IMR-90 (cell line): ENCODE data around the gene TBC1D10A. TPM values are rescaled to one million over a fixed set of nuclear protein-coding genes. Genes with fewer than 3 reads are reported as not detected.
A peak's percentile ranks its signal among the peaks of the same experiment; 100 is the strongest.

Experiments
- ATAC-seq: fragments of 200-7000 bp; cut with Tn5 transposase; 2 replicates; pipeline ENCODE4 v1.9.1; 2020; ENCODE audit warnings: low read depth, mild to moderate bottlenecking, moderate library complexity
- BruUV-seq: library from RNA; stranded (reverse); fragments of 400-500 nt; replicated peaks from 2 replicates; lab custom pipeline; 2021; lab: Mats Ljungman, UMichigan
- CTCF ChIA-PET: fragments of 300-600 bp; formaldehyde crosslinking; extraction: SDS; loops from one replicate; lab custom pipeline; 2021; ENCODE audit warnings: antibody characterized with exemption; lab: Yijun Ruan, JAX
- POLR2A ChIA-PET: fragments of 300-600 bp; sonication (Branson Sonifier 250); formaldehyde crosslinking; loops from one replicate; lab custom pipeline; 2022; ENCODE audit warnings: antibody characterized with exemption; ENCODE audit not compliant: unreplicated experiment; lab: Charles Lee
- DNase-seq: peaks from one replicate; pipeline ENCODE4 v3.0.0; 2013
- H2AFZ ChIP-seq: replicated peaks from 2 replicates; pipeline ENCODE3; 2013; ENCODE audit warnings: low read length, mild to moderate bottlenecking; ENCODE audit not compliant: poor library complexity
- H2AK5ac ChIP-seq: 2 replicates; pipeline ENCODE4 v1.6.1; 2013; ENCODE audit warnings: low read depth, low read length, inconsistent platforms
- H2AK9ac ChIP-seq: replicated peaks from 2 replicates; pipeline ENCODE3; 2013; ENCODE audit warnings: mild to moderate bottlenecking, low read depth, low read length, moderate library complexity; ENCODE audit not compliant: poor library complexity
- H2BK120ac ChIP-seq: 2 replicates; pipeline ENCODE4 v1.6.1; 2013; ENCODE audit warnings: low read depth, low read length, inconsistent platforms
- H2BK15ac ChIP-seq: 3 replicates; pipeline ENCODE4 v1.6.1; 2013; ENCODE audit warnings: low read depth, low read length, inconsistent platforms
- H2BK20ac ChIP-seq: 2 replicates; pipeline ENCODE4 v1.6.1; 2013; ENCODE audit warnings: low read depth, mild to moderate bottlenecking, inconsistent platforms, low read length, moderate library complexity
- H2BK5ac ChIP-seq: 2 replicates; pipeline ENCODE4 v1.6.1; 2013; ENCODE audit warnings: mild to moderate bottlenecking, low read depth, low read length, inconsistent platforms; ENCODE audit not compliant: poor library complexity, severe bottlenecking
- H3K14ac ChIP-seq: replicated peaks from 2 replicates; pipeline ENCODE4 v1.6.1; 2013; ENCODE audit warnings: low read depth, low read length, inconsistent platforms
- H3K18ac ChIP-seq: 2 replicates; pipeline ENCODE4 v1.6.1; 2013; ENCODE audit warnings: low read depth, low read length, control low read depth
- H3K23ac ChIP-seq: 2 replicates; pipeline ENCODE4 v1.6.1; 2013; ENCODE audit warnings: low read depth, low read length, inconsistent platforms
- H3K27ac ChIP-seq: 2 replicates; pipeline ENCODE4 v1.5.1; 2013; ENCODE audit warnings: mild to moderate bottlenecking, control low read depth, low read length; ENCODE audit not compliant: insufficient read depth
- H3K27me3 ChIP-seq: 2 replicates; pipeline ENCODE4 v1.6.1; 2013; ENCODE audit warnings: low read length; ENCODE audit not compliant: control insufficient read depth, insufficient read depth
- H3K36me3 ChIP-seq: 2 replicates; pipeline ENCODE4 v1.6.1; 2013; ENCODE audit warnings: low read length, mixed read lengths; ENCODE audit not compliant: control insufficient read depth, insufficient read depth
- H3K4ac ChIP-seq: 2 replicates; pipeline ENCODE4 v1.6.1; 2013; ENCODE audit warnings: low read depth, low read length, inconsistent platforms
- H3K4me1 ChIP-seq: 2 replicates; pipeline ENCODE4 v1.6.1; 2013; ENCODE audit warnings: low read length, mixed read lengths; ENCODE audit not compliant: control insufficient read depth, insufficient read depth
- H3K4me2 ChIP-seq: 2 replicates; pipeline ENCODE4 v1.6.1; 2013; ENCODE audit warnings: low read depth, mild to moderate bottlenecking, control low read depth, low read length, moderate library complexity
- H3K4me3 ChIP-seq: 2 replicates; pipeline ENCODE4 v1.5.1; 2013; ENCODE audit warnings: low read depth, mild to moderate bottlenecking, control low read depth, low read length, moderate library complexity; ENCODE audit not compliant: insufficient read depth
- H3K56ac ChIP-seq: 2 replicates; pipeline ENCODE4 v1.6.1; 2013; ENCODE audit warnings: low read length, inconsistent platforms; ENCODE audit not compliant: insufficient read depth; ENCODE audit errors: extremely low read depth
- H3K79me1 ChIP-seq, 2 experiments: 2 replicates each; pipeline ENCODE4 v1.6.1; 2013; ENCODE audit warnings: low read length in 2 of 2, inconsistent platforms in 1 of 2, low read depth in 1 of 2
- H3K9ac ChIP-seq: 2 replicates; pipeline ENCODE4 v1.6.1; 2013; ENCODE audit warnings: low read depth, low read length, control low read depth
- H3K9me1 ChIP-seq: 2 replicates; pipeline ENCODE4 v1.6.1; 2013; ENCODE audit warnings: low read length, inconsistent platforms; ENCODE audit not compliant: insufficient read depth
- H3K9me3 ChIP-seq: 2 replicates; pipeline ENCODE4 v1.6.1; 2013; ENCODE audit warnings: low read length; ENCODE audit not compliant: control insufficient read depth, insufficient read depth
- H4K20me1 ChIP-seq: 2 replicates; pipeline ENCODE4 v1.6.1; 2013; ENCODE audit warnings: low read length, inconsistent platforms; ENCODE audit not compliant: insufficient read depth
- H4K5ac ChIP-seq: 2 replicates; pipeline ENCODE4 v1.6.1; 2013; ENCODE audit warnings: mild to moderate bottlenecking, low read depth, low read length, control low read depth
- H4K8ac ChIP-seq, 2 experiments: 2 replicates each; pipeline ENCODE4 v1.6.1; 2013; ENCODE audit warnings: low read depth in 2 of 2, low read length in 2 of 2, control low read depth in 1 of 2, inconsistent platforms in 1 of 2
- H4K91ac ChIP-seq: 2 replicates; pipeline ENCODE4 v1.6.1; 2013; ENCODE audit warnings: low read depth, low read length, inconsistent platforms; ENCODE audit not compliant: insufficient read depth
- BHLHE40 ChIP-seq: fragments of 150-350 bp; IDR thresholded peaks from 2 replicates; pipeline ENCODE4 v1.6.1; 2016; ENCODE audit warnings: mild to moderate bottlenecking, low read depth, low read length
- CTCF ChIP-seq: conservative IDR thresholded peaks from 2 replicates; pipeline ENCODE4 v1.5.1; 2012; ENCODE audit warnings: mild to moderate bottlenecking, low read depth, low read length, improper control_type of control experiment
- MAZ ChIP-seq: IDR thresholded peaks from 2 replicates; pipeline ENCODE4 v1.6.1; 2012; ENCODE audit warnings: low read depth, mild to moderate bottlenecking, low read length, improper control_type of control experiment, moderate library complexity, borderline replicate concordance
- MXI1 ChIP-seq: IDR thresholded peaks from 2 replicates; pipeline ENCODE4 v1.6.1; 2012; ENCODE audit warnings: low read depth, mild to moderate bottlenecking, low read length, moderate library complexity, borderline replicate concordance
- POLR2A ChIP-seq: IDR thresholded peaks from 2 replicates; pipeline ENCODE4 v1.6.1; 2012; ENCODE audit warnings: mild to moderate bottlenecking, low read depth, low read length
- RCOR1 ChIP-seq: IDR thresholded peaks from 2 replicates; pipeline ENCODE4 v1.6.1; 2012; ENCODE audit warnings: mild to moderate bottlenecking, low read length, improper control_type of control experiment; ENCODE audit not compliant: insufficient replicate concordance
- SMC3 ChIP-seq: fragments of 150-350 bp; IDR thresholded peaks from 2 replicates; pipeline ENCODE4 v1.6.1; 2016; ENCODE audit warnings: low read depth, mild to moderate bottlenecking, antibody characterized with exemption, low read length, moderate library complexity
- WGBS, 2 experiments: methylation state at CpG; one replicate each; pipeline versions ENCODE4 v1.1.5 to v1.1.7; 2013; ENCODE audit warnings: missing lambda C conversion rate in 2 of 2; ENCODE audit not compliant: insufficient read length in 1 of 2; ENCODE audit errors: extremely low coverage in 2 of 2; 5-methylcytosine and 5-hydroxymethylcytosine counted together
- dilution Hi-C: fragments of 300-500 bp; cut with HindIII; formaldehyde crosslinking; loops from one replicate; pipeline ENCODE4 v1.14.3; 2018; ENCODE audit warnings: low sequenced_read_pairs; ENCODE audit not compliant: unreplicated experiment
- in situ Hi-C: fragments of 300-500 bp; cut with MboI; formaldehyde crosslinking; loops from 3 replicates; pipeline ENCODE4 v1.14.3; 2019; ENCODE audit warnings: low sequenced_read_pairs, inconsistent platforms, mixed read lengths
- intact Hi-C: fragments of 100-400 bp; cut with micrococcal nuclease; formaldehyde crosslinking; loops from 2 replicates; pipeline ENCODE4 v1.10.0; 2022
- polyA plus RNA-seq, 3 experiments: library from polyadenylated mRNA; depleted of rRNA; stranded (reverse); fragments of >200 nt; gene quantifications; 2 replicates each; pipeline ENCODE4 v1.2.3, GENCODE V29; 2012; ENCODE audit warnings: low replicate concordance in 1 of 3
- total RNA-seq: library from RNA; depleted of rRNA; stranded (reverse); fragments of >200 nt; gene quantifications from 2 replicates; pipeline ENCODE4 v1.2.3, GENCODE V29; 2012
- TF ChIP-seq, protein P1 (sequence below): fragments of 150-350 bp; IDR thresholded peaks from 2 replicates; pipeline ENCODE4 v1.6.1; 2017; ENCODE audit warnings: mild to moderate bottlenecking, antibody characterized with exemption, low read length, low read depth

The TBC1D10A gene
- total and polyA plus RNA-seq, 2 of the 4 experiments (the other 2 are of a cell fraction), result 16.3 to 33.1 TPM

DNA sequence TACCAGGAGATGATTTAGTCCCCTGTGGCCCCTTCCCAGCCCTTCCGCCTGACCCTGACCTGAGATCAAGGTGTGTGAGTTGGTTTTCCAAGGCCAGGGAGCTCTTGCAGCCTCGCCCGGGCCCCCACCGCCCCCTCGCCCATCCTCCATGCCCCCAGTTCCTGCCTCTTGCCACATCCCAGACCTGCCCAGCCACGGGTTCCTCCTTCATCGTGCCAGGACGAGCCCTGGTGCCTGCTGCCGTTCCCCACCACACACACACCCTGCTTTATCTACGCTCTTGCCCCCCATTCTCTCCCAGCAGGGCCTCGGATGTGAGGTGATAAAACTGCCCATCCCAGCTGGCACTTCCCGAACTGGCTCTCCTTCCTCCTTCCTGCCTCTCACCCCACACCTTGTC, 78.8 kb downstream of the TBC1D10A start:
- Histone ChIP-seq H3K14ac (no peak overlapping the region; the same call in 1 of the 2 replicates), H3K79me1 (peaks cover 29 to 43% of the 10 kb centered on the region in 2 experiments), H3K4ac (peak overlapping the region; percentile 89), H3K36me3 (peaks cover 21% of the 10 kb centered on the region), H3K27ac (peak overlapping the region; percentile 100), H4K5ac (peak overlapping the region; percentile 92), H4K8ac (peak overlapping the region; percentile 82 to 96; a peak in 3 of 4 replicates), H3K9me1 (peaks cover 29% of the 10 kb centered on the region), H3K4me2 (no peak overlapping the region; the same call in 1 of the 2 replicates), H3K23ac (no peak overlapping the region), H4K91ac (peak overlapping the region; percentile 87; the same call in 1 of the 2 replicates), H2AFZ (no peak overlapping the region), H3K4me3 (no peak overlapping the region), H2BK20ac (peak overlapping the region; percentile 58; the same call in 1 of the 2 replicates), H2BK15ac (peak overlapping the region; percentile 89; the same call in 2 of the 3 replicates), H3K9ac (no peak overlapping the region; the same call in 1 of the 2 replicates), H2BK5ac (peak overlapping the region; percentile 25), H3K9me3 (no peaks in the 10 kb centered on the region), H2BK120ac (peak overlapping the region; percentile 91; the same call in 1 of the 2 replicates), H3K56ac (no peak overlapping the region), H4K20me1 (no peaks in the 10 kb centered on the region), H3K18ac (peak overlapping the region; percentile 48; the same call in 1 of the 2 replicates), H3K4me1 (peaks cover 67% of the 10 kb centered on the region), H2AK9ac (peak overlapping the region; percentile 76), H3K27me3 (no peaks in the 10 kb centered on the region), H2AK5ac (peak overlapping the region; percentile 95)
- in situ Hi-C loops, result no loop called here
- DNase-seq (no peak), ATAC-seq (no peak)
- POLR2A ChIA-PET, result no interaction called here
- CTCF ChIA-PET, result no interaction called here
- no TSS peak for BruUV-seq
- TF ChIP-seq, protein P1, sequence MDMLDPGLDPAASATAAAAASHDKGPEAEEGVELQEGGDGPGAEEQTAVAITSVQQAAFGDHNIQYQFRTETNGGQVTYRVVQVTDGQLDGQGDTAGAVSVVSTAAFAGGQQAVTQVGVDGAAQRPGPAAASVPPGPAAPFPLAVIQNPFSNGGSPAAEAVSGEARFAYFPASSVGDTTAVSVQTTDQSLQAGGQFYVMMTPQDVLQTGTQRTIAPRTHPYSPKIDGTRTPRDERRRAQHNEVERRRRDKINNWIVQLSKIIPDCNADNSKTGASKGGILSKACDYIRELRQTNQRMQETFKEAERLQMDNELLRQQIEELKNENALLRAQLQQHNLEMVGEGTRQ, result no peak
- TF ChIP-seq MAZ, result 0 out of 2 replicates have a peak, but pooled peaks have one; percentile 10
- peak; percentile 60; the same call in 1 of the 2 replicates for TF ChIP-seq POLR2A
- no peak for TF ChIP-seq BHLHE40
- no peak for TF ChIP-seq CTCF
- no peak for TF ChIP-seq SMC3
- no peak for TF ChIP-seq MXI1
- no peak for TF ChIP-seq RCOR1
- intact Hi-C loops, result loop anchor here (2.0 to 5.0 kb wide), 2 partner anchors 43 to 91 kb away; no protein-coding TSS in a partner anchor
- dilution Hi-C loops, result no loop called here
- WGBS, 2 experiments, result 77% methylated on average over 7 of the region's 12 CpGs; no CpG with 5 or more reads in 1 of the 2 experiments
